ENCODE measurements around the gene GRID2.
"Not testable (repeated sequence)": the region's sequence is repeated elsewhere in the genome, so short reads cannot be mapped to it uniquely, and the experiment has no call there.

GRID2 gene

DNA sequence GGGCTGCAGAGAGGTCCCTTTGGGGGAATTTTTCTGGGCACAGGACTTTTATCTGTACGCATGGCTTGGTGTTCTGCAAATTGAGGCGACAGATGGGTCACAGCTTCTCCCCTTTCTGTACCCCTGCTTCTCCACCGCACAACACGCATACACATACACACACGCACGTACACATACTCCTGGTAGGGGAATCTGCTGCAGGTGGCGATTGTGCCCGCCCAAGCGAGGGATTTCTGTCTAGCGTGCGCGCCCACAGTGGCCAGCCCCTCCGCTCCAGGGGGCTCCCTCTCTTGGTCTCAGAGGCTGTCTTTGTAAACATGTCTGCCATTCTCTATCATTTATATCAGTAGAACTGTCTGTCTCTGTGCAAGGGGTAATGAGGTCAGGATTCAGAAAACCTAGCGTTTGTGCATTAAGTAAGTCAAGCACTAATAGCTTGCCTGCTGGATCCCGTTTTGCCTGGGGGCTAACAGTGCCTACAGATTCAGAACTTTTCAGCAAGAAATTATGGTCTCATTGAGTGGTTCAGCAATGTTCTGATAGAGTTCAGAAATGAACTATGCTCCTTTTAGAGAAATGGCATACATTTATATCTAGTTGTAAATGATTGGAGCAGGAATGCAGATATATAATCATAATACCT is 2.2 kb downstream of the GRID2 start:
- no peak for DNase-seq

DNA sequence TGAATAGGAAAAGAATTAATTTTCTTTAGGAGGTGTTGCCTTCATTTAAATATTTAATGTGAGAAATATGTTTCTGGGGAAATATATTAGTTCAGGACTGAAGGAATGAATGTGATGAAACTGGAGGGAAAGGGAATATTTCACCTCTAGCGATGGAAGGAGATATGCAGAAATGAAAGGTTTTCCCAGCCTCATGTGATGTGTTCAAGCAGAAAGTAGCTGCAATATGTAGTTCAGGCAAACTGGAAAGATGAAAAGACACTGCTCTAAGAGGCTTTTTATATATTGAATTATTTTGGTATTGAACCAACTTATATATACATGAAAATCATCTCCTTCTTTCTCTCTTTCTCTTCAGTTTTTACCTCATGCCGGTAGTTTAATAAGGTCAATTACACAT is 3.4 kb downstream of the GRID2 start:
- no peak for DNase-seq

DNA sequence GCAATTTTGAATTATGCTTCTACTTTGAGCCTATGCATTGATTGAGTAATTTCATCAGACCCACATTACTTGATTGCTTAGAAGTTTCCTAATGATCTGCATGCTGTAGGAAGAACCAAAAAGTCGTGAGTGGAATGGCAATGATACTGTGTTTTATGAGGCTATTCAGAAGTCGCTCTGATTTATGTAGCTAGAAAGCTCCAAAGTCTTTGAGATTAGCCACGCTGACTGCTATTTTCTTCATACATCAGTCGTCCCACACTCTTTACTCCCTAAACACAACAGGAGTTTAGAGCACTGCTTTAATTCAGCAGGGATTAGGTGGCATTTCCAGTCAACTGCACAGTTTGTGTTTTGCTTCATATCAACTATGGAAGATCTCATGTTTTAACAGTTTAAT is 4.1 kb downstream of the GRID2 start:
- DNase-seq = no peak

DNA sequence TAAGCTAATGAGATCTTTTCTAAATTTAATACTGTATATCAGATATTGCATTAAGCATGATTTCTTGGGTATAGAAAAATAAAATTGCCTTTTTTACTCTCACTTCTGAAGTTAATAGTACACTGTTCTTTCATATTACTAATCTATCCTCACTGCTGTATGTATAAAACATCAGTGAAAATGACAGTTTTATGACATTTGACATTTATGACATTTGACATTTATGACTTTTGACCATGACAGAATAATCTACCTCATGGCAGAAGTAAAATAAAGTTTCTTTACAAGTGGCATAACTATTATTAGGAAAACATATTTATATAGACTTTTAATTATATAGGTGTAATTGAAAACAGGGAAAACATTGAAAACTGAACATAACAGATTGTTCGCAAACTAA is 13.3 kb downstream of the GRID2 start:
- no peak for DNase-seq

DNA sequence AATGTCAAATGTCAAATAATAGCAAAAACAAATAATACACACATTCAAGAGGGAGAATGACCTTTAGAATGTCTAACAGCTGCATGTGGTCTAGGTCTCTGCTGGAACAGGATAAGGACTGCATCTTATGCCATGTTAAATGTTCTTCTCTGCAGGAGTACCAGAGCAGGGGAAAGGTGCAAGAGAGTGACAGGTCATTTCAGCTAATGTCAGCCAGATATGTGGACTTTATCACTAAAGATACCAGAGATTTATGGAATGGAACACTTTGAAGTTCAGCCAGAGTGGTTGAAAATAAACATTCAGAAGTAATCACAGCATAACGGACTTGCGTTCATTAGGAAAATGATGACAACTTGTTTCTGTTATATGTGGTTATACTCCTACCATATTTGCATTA is 24.3 kb downstream of the GRID2 start:
- no peak for DNase-seq

DNA sequence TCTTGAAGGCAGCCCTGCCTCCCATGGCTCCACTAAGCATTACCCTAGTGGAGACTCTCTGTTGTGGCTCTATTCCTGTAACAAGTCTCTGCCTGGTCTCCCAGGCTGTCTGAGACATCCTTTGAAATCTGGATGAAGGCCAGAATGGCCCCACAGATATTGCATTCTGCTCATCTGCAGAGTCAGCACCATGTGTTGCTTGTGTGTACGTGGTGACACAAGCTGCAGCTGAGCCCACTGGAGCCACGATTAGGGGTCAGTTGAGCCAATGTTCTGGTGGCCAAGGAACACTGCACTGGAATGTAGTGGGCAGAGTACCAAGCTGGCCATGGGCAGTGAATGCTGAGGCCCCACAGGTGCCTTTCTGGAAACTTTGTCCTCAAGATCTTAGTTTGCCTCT is 29.2 kb downstream of the GRID2 start:
- DNase-seq = no peak

DNA sequence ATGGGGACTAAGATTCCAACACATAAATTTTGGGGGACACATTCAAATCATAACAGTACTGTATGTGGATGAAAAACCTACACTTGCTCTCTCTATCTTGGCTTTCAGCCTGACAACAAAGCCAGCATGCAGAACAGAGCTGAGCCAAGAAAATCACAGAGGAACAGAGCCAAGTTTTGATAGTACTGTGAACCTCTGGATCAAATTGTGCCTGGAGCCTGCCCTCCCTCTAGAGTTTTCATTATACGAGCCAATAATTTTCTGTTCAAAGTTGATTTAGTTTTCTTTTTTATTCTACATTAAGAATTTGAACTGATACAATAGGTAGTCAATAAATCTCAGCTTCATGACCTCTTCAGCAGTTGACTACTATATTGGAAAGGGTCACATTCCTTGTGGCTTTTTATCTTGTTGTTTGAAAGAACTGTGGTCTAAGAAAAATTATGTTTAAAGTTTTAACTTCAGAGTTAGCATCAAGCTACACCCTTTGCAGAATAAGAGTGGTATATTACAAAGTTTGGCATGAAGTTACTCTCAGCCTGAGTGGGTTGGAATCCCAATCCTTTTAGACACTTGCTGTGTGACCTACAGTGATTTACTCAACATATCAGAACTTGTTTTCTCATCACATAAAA is 31.1 kb downstream of the GRID2 start:
- DNase-seq = no peak

DNA sequence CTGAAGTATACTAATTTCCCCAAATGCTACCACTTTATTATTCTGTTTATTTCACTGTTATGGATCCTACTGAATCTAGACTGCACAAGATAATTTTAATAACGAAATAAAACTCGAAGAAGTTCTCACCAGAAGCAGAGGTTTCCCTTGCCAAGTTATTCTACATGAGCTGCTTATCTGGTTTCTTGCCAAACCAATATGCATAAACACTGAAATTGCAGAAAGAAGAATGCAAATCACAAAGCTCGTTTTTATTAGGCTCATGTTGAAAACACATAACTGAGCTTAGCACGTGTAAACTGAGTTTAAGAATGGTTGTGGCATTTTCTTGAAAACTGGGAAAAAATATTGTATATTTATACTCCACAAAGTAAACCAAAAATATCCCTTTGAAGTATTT is 35.9 kb downstream of the GRID2 start:
- no peak for DNase-seq

DNA sequence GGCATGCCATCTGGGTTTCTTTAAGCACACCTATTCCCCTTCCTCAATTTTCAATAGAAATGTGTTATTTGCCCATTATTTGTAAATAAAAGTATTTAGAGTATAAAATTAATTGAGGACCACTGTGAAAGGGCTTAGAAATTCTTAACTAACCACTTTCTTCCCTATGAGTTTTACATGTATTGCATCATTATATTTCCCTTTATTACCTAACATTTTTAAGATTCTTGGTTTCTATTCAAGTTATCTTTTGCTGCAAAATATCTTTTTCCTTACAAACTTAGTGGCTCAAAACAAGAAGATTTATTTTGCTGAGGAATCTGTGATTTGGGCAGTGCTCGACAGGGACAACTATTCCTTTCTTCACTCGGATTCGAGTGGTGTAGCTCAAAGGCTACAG is 40.5 kb downstream of the GRID2 start:
- no peak for DNase-seq

DNA sequence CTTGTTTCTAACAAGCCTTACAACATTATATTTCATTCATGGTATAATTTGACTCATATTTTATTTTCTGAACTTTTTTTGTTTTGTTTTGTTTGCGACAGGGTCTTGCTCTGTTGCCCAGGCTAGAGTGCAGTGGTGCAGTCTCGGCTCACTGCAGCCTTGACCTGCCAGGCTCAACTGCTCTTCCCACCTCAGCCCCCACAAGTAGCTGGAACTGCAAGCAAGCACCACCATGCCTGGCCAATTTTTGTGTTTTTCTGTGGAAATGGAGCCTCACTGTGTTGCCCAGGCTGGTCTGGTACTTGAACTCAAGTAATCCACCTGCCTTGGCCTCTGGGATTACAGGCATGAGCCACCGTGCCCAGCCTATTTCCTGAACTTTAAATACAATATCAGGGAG is 42.5 kb downstream of the GRID2 start:
- no peak for DNase-seq

DNA sequence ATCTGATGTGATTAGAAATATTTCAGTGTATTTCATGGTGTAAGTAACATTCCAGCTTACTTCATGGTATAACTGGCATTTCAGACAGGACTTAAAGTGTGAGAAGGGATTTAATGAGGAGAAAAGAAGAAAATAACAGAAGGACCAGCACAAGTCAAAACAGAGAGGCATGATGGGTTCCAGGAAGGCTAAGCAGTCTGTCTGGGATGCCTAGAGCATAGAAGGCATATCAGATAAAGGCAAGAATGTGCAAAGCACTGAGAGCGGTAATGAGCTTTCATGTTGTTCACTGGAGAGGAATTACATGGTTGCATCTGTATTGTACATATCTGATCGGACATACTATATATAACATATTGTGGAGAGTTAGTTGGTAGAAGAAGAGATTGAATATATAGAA is 54.2 kb downstream of the GRID2 start:
- DNase-seq = no peak

DNA sequence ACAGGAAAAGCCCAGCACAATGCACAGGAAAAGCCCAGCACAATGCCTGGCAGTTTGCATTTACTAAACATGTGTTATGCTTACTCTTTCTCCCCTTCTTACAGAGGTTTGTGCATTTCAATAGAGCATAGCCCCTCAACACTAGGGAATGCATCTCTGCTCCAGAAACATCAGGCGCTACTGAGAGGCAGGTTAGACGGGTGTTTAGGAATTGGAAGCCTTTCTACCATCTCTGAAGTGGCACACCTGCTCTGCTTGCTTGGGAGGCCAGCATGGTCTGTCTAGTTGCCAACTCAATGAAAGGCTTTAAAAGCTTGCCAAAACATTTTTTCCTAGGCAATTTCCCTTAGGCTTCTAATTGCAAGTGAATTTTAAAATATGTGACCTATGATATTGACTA is 55.7 kb downstream of the GRID2 start:
- DNase-seq = no peak

DNA sequence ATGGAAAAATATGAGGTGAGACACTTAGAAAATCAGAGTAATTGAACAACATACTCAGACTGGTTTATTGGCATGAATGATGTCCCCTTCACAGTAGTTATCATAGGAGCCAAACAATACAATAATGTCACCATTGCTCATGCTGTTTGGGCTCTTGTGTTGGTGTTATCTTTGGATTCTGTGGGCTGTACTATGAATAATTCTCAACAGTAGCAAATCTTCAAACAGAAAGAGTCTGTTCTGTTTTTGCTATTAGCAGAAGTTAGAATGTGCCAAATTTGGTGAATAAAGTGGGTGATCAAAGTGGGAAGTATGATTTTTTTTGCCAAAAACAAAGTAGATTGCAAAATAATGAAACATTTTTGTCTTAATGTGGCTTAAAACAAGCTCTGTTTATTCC is 58.3 kb downstream of the GRID2 start:
- DNase-seq = no peak

DNA sequence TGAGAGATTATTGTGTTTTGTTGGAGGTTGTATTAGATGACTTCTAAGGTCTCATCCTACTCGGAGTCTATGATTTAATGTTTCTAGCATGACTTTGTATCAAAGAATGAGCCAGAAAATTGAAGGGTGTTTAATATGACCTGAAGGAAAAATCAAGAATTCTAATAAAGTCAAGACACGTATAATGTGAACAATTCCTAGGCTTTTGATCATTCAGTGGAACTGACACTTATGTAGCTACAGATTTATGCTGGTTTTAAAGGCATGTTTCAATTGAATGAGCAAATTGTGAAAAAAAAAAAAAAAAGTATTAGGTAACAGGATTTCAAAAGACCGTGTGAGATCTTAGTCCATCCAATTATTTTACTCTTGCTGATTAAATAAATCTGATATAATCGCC is 64.9 kb downstream of the GRID2 start:
- no peak for DNase-seq

DNA sequence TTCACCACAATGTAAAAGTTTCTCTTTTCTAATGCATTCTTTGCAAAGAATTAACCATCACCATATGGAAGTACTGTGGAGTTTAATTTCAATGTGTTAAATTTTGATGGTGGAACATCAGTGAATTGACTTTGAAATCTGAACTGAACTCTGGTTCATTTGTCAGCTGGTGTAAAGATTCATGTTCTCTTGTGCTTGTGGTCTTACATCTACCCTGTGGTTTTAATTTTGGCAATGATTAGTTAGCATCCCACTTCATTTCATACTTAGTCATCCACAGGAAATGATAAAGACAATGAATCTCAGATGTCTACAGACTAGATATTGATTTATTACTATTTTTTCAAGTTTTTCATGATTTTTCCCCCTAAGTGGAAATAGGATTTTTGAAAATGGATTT is 77.8 kb downstream of the GRID2 start:
- no peak for DNase-seq

DNA sequence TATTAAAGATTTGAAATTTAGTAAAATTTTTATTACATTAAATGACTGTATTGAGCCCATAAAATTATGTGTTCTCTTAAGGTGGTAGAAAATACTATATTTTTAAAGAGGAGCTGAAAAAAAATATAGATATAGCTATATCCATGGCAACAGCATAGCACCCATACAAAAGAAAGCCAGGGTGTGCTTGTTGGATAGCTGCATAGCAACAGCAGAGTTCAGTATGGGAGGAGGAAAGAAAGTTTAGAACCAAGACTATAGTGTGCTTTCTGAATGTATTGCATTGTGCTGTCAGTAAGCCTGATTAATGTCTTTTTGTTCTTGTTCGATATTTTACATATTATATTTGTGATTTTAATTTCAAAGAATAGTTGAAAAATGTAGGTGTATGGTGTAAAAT is 78.4 kb downstream of the GRID2 start:
- DNase-seq = no peak

DNA sequence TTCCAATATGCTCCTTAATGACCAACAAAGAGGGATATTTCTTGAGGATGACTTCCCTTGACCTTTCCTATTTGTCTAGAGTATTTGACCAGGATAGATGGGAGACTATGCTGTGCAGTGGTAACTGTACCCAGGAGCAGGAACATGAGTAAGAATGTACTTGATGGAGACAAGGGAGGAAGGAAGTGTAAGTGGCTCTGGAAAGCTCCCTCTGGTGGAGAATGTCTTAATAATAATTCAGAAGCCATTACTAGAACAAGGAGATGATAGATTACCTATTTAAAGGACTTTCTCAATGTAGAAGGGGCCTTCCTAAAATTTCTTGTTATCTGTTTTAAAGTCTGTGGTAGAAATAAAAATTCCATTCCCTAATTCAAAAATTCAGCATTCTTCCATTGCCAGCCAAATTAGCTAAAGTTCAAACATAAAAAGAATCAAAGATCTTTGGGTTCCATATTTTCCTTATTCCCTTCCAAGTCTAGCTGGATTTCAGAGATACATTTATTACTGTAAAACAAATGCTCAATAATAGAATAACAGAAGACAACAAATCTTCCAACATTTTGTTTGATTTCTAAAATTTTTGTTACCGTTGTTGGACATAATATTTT is 83.8 kb downstream of the GRID2 start:
- DNase-seq = no peak

DNA sequence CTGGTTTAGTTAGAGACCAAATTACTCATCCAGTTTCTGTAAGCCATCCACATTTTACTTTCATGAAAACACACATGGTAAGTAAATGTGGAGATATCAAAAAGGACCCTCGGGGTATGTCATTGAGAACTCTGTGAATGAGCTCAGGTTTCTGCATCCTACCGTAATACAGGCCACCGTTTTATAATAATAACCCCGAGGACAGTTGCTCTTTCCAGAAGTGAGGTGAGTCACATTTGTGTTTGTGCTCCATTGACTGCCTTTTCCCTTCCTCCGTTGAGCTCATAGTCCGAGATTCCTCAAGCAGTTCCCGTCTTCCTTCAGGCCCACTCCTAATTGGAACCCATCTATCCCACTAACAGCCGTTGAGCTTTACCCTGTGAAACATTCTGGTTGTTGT is 95.3 kb downstream of the GRID2 start:
- no peak for DNase-seq

DNA sequence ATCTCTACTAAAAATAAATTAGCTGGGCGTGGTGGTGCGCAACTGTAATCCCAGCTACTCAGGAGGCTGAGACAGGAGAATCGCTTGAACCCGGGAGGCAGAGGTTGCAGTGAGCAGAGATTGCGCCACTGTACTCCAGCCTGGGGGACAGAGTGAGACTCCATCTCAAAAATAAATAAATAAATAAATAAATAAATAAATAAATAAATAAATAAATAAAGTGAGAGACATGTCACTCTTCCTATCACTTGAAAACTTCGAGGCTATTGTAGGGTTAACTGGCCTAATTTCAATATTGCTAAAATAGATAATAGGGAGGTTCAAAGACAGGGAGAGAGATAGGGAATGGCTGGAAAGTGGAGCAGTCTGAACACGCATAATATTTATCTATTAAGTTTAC is 99.8 kb downstream of the GRID2 start:
- not testable (repeated sequence) for DNase-seq

DNA sequence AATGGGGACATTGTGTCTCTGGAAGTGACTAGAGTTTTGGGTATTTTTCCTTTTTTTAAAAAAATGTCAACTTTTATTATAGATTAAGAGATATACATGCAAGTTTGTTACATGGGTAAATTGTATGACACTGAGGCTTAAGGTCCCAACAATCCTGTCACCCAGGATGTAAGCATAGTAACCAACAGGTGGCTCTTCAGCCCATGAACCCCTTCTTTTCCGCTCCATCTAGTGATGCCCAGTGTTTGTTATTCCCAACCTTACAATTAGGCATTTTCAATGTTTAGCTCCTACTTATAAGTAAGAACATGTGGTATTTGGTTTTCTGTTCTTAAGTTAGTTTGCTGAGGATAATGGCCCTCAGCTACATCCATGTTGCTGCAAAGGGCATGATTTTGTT is 102.7 kb downstream of the GRID2 start:
- DNase-seq = no peak

DNA sequence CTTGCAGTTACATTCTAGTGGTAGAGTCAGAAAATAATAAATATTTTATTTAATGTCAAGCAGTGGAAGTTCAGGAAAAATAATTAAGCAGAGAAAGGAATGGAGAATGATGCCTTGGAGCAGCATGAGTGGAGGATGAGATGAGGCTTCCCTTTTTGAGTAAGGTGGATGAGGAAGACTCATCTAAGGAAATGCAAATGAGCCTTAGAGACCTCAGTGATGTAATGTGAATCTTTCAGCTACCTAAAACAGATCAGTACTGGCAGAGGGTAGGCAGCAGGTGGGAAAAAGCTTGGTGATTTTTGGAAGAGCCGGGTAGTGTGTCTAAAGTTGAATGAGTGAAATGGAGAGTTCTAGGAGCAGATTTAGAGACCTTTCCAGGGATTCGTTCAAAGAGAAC is 118.2 kb downstream of the GRID2 start:
- no peak for DNase-seq

DNA sequence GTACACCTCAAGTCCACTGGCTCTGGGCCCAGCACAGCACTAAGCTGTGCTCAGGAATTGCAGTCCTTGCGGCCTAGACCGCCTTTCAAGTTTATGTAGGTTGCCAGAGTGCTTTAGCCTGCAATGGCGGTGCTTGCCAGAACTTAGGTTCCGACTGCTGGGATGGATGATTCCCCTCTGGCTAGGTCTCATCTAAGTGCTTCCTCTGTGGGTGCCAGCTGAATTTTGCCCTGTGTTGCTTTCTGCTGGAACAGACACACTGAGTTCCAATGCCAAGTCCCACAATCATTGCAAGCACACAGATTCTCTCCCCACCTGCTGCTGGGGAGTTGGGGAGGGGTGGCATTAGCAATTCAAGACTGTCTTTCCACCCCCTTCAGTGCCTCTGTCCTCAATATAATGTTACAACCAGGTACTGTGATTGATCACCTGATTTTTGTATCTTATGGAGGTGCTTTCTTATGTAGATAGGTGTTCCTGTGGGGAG is 129.5 kb downstream of the GRID2 start:
- no peak for DNase-seq

DNA sequence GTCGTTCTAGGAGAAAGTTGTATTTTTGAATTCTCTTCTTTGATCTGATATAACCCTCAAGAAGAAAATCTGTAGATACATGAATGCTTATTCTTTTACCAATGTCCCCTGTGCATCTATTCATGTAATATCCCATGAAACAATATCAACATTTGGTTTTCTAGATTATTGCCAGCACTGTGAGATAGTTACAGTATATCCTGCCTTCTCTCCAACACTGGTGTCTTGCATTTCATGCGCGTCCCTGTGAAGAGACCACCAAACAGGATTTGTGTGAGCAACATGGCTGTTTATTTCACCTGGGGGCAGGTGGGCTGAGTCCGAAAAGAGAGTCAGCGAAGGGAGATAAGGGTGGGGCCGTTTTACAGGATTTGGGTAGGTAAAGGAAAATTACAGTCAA is 135.0 kb downstream of the GRID2 start:
- DNase-seq = not testable (repeated sequence)

DNA sequence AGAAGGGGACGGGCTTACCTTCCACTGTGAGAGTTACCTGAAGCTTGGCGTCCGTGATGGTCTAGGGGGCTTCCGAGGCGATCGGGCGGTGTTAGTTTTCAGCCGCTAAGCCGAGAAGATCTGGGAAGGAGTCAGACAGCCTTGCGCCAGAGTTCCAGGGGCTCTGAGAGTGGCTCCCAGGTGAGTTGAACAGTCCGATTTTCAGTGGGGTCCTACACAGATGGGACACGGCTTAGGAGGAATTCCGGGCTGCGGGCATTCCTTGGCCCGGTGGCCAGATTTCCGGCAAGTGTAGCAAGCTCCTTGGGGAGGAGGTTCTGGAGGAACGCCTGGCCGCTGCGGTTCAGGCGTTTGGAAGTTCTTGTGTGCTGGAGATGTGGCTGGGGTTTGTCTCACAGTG is 138.4 kb downstream of the GRID2 start:
- not testable (repeated sequence) for DNase-seq

Data from activated CD4-positive, alpha-beta T cell treated with anti-CD3 and anti-CD28 coated beads for 1 hour (primary cell).